SHP77 treated with DMSO at 0.1 percent for 48 hours (cell line): ENCODE measurements around the gene FBXO42.

ENCODE experiments used
- DNase-seq: peaks from one replicate; lab custom pipeline; 2025; lab: John Stamatoyannopoulos, UW

The FBXO42 gene

DNA sequence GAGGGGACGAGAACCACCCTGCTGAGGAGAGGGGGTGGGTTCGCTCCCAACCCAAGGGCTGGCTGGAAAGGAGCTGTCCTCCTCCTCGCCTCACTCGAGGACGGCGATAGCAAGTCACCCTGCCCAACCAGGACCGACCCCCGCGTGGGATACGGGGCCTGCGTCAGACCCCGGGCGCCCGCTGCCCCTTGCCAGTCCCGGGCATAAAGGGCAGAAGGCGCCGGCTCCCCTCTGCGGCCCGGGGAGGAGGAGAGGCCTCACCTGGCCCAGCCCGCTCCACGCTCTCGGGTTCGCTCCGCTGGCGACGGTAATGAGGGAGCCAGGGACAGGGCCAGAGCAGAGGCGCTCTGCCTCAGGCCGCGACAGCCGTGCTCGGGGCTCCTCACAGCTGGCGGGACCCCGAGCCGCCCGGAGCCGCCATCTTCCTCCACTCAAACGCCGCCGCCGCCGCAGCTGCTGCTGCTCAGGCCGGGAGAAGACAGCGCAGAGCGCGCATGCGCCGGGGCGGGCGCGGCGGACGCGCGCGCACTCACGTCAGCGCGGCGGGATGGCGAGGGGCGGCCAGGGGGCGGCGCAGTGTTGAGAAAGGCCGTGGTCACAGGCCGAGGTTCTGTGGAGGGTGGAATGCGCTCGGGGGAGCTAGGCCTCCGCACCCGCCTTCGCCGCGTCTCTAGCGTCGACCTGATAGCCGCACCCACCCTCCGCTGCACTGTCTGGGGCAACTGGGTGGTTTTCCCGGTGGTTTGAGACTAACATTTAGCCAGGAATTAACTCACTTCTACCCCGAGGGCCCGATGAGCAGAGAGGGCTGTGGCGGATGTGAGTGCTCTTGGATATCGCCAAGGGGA, at the start of gene FBXO42:
Gene FBXO42 (minus strand): TSS at position 487 of the 848 bp plus-strand sequence. CDS start 37,062 bp downstream, outside the sequence.
- DNase-seq: peak; percentile 75

DNA sequence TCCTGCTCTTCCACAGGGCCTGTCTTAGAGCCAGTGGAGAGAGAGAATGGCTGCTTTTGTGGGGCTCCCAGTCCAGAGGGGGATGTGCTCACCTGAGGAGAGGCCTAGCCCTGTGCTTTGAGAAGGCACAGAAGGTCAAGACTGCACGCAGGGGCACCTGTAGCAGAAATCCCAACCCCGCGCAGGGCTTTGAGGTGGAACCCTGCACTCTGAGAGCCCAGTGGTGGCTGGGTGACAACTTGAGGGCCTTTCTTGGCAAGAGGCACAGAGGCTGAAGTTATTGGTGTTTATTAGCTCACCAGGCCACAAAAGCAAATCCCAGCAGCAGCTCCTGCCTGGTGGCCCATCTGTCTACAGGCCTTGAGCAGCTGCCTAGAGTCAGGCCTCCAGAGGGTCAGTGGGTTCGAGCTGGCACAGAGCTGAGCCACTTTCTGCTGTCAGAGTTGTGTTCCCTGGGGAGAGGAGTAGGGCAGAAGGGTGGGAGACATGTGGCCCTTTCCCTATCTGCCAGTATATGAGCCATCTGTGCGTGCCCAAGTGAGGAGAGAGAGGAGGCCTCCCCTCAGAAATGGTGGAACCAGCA, 46.2 kb upstream of the FBXO42 start:
- DNase-seq: no peak

DNA sequence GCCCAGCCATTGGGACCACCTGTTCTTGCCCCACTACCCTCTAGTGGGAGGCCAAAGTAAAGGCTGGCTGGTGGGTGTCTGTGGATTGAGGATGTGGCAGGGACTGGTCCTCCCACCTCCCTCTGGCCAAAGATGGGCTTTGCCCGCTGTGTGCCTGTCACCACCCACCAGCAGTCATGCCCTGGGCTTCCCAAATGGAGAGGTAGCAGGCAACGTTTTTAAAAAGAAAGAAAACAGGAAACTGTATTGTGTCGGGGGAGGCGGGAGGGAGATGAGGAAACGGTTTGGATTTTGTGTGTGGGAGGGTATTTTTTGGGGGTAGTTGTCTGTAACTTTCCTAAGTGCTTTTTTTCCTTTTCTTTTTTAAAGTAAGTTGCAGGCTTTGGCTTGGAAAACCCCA, 44.8 kb upstream of the FBXO42 start:
- no peak for DNase-seq

DNA sequence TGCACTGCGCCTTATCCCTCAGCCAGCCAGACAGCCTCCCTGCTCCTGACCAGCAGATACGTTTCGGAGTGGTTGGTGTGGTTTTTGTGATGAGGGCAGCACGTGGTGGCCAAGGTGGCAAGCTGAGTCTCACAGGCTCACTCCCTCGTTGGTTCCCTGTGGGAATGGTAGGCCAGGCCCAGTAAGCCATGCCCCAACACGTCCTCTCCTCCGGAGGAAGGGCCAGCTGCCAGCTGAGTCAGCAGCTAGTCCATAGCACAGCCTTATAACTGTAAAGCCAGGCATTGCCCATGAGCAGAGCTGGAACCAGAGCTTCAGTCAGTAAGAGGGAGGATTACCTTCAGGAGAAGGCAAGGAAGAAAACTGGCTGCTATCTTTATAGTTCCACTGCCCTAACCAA, 44.3 kb upstream of the FBXO42 start:
- peak; percentile 6 for DNase-seq

DNA sequence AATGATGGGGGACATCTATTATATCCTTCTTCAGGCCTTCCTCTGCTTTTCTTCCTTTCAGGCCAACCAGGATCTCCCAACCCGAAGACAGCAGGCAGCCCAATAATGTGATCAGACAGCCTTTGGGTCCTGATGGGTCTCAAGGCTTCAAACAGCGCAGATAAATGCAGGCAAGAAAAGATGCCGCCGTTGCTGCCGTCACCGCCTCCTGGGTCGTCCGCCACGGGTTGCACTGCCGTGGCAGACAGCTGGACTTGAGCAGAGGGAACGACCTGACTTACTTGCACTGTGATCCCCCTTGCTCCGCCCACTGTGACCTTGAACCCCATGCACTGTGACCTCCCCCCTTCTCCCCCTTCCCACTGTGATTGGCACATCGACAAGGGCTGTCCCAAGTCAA, 42.7 kb upstream of the FBXO42 start:
- DNase-seq: no peak

DNA sequence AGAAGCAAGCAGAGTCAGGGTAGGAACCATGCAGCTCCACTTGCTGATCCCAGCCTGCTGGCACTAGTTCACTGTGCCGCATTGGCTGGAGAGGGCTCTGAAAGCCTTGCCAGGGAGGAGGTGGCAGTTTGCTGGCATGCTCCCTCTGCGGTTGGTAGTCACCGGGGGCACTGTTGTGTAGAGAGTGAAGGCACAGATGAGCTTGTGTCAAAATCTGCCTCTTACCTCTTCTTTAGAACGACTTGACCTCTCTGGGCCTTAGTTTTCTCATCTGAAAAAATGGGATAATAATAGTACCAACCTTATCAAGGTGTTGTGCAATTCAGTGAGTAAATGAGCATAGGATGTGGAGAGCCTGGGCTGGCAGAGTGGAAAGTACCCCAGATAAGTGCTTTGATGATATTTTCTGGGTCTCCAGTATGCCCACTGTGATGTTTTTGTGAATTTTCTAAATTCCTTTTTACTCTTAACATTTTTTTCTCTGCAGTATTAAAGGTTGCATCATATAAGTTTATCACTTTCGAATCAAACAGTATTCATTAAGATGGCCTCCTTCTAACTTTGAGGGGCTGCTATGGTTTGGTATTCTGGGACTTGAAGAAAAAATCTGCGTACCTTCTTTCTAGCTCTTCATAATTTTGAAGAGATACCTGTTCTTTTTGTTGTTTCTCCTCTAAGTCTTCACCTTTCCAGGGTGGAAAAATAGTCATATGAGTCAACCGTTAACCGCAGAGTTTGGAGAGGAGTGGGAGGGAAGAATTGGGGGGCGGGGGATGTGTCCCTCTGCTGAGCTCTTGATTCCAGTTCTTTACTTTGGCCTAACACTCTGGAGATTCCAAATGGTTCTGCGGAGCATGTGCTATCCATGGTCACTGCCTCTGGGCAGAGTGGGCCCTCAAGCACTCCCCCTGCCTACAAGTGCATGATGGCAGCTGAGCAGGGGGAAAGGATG, 41.6 kb upstream of the FBXO42 start:
- DNase-seq: no peak

DNA sequence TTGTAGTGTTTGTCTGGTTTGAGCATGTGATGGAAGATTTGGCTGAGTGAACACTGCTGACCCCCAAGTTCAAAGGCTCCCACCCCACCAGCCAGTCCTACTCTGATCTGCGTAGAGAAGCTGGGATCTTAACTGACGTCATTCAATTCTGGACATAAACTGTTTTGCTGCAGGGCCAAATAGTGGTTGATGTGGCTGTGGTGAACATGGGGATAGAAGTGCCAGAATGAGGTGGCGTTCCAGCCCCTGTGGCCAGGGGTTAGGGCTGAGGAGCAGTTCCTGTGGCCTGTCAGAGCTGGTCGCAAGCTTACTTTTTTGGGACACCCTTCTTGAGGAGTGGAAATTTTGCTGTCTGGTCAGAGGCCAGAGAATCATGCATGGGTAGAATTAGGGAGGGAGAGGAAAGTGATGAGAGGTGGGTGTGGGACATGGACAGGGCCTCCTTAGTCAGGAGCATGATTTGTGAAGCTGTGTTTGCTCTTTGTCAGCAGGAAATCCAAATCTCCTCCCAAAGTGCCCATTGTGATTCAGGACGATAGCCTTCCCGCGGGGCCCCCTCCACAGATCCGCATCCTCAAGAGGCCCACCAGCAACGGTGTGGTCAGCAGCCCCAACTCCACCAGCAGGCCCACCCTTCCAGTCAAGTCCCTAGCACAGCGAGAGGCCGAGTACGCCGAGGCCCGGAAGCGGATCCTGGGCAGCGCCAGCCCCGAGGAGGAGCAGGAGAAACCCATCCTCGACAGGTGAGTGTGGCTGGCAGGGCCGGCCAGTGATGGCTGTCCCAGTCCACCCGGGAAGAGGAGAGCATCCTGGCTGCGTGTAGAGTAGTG, 40.7 kb upstream of the FBXO42 start:
- no peak for DNase-seq

DNA sequence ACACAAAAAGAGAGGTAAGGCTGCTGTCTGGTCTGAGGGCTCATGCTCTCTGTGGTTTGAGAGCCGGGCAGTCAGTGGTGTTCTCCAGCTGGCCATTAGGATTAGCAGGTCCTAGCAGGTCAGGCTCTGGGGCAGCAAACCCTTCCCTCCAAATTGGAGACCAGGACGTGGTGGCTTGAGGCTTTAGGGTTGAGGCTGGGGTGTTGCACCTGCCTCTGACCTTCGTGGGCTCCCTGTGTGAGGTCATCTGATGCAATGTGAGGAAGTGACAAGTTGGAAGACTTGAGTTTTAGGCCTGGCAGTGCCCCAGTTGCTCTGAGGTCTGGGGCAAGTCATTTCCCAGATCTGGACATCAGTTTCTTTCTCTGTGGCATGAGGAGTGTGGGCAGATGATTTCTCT, 39.1 kb upstream of the FBXO42 start:
- no peak for DNase-seq

DNA sequence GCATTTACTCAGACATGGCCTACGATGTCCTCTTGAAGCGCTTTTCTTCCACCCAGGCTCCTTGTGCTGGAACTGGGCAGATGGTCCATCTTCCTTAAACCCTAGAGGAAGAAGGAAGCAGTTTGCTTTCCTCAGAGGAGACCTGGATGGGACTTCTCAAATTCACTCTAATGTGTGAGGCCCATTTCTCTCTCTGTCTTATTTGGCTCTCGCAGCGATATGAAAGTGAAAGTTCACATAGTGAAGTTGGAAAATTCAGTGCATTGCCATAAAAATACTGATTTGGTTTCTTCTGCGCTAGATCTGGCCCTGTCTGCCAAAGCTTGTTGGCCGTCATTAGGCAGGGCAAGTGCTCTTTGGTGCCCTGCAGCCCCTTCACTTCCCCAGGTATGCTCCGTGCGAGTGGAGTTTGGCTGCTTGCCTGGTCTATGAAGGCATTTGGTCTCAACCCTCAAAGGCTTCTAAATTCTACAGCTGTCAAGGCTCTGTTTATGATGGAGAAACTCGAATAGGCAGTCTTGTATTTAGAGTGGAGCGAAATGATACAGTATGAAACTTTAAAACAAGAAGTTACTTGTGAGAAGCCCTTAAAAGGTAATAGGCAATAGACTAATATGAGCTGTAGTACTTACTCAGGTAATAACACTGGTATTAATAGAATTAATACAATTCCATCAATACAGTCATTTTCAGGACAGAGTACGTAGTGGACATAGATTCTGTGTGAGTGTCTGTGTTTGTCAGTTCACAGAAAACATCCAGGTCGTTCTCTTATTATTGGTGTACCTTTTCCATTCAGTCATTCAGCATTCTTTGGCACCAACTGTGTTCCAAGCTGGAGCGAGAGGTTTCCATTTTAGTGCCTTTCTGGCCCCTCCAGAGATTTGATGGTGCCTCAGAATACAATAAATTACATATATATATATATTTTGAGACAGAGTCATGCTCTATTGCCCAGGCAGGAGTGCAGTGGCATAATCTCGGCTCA, 35.2 kb upstream of the FBXO42 start:
- no peak for DNase-seq

DNA sequence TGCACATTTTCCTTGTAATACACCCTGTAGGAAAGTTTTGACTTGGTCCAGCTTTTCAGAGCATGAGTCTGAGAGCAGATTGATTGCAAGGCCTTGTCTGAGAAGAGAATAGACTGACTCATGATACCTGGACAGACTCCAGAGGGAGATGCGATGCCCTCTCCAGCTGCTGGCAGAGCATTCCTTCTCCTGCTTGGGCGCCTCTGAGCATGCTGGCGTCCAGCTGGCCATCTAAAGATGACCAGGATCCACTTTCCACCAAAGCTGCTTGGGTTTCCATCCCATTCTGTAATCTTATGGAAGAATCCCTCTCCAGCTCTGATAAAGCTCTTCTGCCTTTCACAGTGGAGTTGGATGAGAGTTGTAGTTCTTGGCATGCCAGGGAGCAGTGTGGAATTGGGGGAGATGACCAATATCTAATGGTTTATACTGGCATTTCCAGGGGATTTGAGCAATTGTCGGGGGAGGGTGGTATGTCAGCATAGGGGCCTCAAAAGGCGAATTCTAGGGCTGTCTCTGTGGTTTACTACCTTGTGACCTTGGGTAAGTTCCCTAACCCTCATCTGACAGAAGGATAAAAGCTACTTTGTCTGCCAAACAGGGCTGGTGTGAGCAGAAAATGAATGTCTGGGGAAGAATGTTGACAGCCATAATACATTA, 34.3 kb upstream of the FBXO42 start:
- no peak for DNase-seq

DNA sequence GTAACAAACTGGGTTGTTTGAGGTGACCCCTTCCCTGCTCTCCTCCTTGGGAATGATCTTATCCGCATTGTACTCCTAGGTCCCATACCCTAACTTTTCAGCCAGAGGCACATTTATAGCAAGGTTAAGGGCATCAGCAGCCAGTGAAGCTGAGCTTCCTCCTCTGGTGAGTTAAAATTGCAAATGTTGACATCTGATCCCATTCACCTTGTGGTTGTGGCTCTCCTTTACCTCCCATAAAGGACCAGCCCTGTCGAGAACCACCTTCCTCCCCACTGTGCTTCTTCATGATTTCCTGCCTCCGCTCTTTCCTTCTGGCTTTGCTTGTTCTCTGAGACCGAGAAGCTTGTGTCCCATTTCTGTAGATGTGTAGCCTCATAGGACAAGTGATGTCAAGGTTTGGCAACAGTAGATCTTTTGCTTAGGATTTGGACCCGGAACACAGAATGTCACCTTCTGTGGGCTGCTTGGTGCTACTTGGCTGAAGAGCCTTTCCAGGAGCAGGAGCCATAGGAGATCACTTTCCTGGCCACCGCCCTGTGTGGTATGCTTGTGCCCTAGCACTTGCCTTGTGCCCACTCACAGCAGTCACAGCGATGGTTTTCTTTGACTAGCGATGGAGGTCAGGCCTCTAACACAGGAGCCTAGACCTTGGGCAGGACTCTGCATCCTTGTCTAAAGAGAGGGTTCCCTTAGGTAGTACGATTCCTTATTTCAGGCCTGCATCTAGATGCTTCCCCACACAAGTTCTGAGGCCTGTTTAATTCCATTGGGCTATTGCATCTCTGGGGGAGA, 33.6 kb upstream of the FBXO42 start:
- no peak for DNase-seq

DNA sequence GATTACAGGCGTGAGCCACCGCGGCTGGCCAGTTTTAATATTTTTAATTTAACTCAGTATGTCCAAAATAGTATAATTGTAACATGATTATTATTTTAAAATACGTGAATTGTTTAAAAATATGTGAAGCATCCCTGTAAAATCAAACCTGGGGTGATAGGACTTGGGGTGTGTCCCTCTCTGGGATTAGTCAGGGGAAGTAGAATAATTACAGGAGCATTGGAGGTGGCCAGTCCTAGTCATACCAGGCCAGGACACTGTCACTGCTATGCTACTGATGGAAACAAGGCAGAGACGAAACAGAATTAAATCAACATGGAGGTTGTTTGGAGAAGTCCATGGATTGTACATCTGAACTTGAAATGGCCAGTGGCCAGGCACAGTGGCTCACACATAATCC, 31.6 kb upstream of the FBXO42 start:
- no peak for DNase-seq

DNA sequence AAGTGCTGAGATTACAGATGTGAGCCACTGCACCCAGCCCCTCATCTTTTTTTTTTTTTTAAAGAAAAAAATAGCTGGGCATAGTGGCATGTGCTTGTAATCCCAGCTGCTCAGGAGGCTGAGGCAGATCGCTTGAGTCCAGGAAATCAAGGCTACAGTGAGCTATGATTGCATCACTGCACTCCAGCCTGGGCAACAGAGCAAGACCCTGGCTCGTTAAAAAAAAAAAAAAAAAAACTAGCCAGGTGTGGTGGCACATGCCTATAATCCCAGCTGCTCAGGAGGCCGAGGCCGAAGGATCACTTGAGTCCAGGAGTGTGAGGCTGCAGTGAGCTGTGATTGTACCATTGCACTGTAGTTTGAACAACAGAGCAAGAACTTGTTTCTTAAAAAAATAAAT, 28.6 kb upstream of the FBXO42 start:
- no peak for DNase-seq

DNA sequence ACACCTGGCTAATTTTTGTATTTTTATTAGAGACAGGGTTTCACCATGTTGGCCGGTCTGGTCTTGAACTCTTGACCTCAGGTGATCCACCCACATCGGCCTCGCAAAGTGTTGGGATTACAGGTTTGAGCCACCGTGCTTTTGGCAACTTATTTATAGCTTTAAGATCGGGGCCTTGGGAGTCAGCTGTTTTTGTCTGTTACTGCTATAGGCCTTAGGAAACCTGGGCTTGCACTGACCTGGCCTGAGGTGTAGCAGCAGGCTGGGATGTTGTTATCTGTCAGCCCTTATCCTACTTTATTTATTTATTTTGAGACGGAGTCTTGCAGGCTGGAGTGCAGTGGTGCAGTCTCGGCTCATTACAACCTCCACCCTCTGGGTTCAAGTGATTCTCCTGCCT, 26.2 kb upstream of the FBXO42 start:
- no peak for DNase-seq

DNA sequence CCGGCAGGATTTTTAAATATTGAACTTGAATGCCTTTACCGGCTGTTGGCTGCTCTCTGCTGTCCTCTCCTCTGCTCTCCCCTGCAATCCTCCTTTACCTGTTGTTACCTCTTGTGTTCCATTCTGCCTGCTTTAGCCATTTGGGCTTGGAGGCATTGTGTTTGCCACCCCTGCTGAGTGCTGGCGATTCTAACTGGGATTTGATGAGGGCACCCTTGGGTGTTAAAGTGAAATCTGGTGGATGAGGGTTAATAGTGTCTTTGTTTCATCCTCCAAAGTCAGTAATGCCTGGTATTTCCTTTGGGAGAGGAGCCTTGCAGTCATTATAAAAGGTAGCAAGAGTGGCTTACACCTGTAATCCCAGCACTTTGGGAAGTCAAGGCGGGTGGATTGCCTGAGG, 24.7 kb upstream of the FBXO42 start:
- no peak for DNase-seq

DNA sequence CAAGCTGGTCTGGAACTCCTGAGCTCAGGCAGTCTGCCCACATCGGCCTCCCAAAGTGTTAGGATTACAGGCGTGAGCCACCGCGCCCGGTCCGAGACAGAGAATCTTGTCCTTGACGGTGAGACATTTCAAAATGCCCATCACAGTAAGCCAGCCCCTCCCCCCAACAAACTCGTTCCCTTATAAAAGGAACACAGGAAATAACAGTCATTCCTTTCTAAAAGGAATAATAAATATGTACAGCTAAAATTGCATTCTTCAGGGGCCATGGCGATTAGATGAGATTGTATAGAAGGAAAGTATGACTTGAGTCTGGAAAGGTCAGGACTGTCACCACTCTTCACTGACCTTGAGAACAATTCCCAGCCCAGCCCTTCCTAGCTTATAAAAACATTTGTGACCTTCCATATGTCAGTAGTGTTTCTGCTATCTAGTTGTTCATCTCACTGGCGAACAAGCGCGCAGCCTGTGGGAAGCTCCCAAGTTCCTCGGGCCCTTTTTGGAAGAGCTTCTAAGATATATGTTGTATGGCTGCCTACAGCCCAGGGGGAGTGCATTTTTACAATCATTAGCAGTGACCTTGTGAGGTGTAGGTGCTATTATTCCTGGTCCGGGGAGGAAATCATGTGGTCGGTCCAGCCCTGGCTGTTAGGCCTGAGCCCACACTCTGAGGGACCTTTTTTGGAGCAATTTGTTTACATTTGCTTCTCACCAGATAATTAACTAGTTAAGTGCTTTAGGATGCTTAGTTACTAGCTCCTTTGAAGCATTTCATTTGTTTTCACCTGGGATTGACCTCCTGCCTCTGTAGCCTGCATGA, 23.5 kb upstream of the FBXO42 start:
- DNase-seq: no peak

DNA sequence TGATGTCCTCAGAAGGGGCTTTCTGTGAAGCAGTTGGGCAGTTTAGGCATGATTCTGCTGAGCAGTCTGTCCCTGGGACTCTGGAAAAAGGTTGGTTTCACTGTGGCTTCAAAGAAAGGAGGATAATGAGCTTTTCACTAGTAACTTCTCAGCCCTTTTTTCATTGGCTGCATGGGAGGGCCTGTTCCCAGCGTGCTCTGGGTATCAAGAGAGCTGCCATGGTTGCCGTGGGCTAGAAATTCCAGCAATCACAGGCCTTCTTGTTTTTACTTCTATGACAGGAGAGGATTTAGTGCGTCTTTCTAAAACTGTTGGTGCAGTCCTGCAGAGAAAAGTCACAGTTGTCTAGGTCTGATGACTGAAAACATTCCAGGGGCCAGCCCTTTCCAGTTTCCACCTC, 22.0 kb upstream of the FBXO42 start:
- DNase-seq: no peak
